Posterior cingulate gyrus (tissue), 11 donors: Measurements from ENCODE around the gene FOXB2.
"Not testable (repeated sequence)": the region's sequence is repeated elsewhere in the genome, so short reads cannot be mapped to it uniquely, and the experiment has no call there.

Experiments
- DNase-seq, 10 donors: peaks; one replicate each; pipeline versions ENCODE4 v3.0.0 to v3.0.0-alpha.2; 2020 to 2021; ENCODE audit warnings: mixed read lengths in 3 of 10
- intact Hi-C: fragments of 100-400 bp; cut with DNase I; formaldehyde crosslinking; loops from one replicate; pipeline ENCODE4 v1.15.1; 2023

Gene FOXB2

DNA sequence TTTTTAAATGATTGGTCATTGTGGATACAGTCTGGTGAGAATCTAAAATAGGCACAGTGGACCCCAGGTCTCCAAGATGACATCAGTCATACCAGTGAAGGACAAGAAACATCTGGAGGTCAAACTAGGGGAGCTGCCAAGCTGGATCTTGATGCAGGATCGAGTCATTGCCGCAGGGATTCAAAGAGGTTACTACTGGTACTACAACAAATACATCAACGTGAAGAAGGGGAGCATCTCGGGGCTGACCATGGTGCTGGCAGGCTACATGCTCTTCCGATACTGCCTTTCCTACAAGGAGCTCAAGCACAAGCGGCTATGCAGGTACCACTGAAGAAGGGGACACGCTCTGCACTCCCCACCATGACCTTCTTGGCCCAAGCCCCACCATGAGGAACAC, 20.9 kb downstream of the FOXB2 start:
- no peak for DNase-seq
- intact Hi-C loops = no loop called here

DNA sequence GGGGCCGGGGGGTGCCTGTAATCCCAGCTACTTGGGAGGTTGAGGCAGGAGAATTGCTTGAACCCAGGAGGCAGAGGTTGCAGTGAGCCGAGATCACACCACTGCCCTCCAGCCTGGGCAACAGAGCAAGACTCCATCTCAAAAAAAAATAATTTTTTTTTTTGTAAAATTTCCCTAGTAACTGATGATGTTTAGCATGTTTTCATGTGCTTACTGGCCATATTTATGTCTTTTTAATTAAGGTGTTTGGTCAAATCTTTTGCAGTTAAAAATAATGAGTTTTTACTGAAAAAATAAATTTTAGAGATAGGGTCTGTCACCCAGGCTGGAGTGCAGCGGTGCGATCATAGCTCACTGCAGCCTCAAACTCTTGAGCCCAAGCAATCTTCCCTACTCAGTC, 24.3 kb downstream of the FOXB2 start:
- intact Hi-C loops, DNase-seq: not testable (repeated sequence)

DNA sequence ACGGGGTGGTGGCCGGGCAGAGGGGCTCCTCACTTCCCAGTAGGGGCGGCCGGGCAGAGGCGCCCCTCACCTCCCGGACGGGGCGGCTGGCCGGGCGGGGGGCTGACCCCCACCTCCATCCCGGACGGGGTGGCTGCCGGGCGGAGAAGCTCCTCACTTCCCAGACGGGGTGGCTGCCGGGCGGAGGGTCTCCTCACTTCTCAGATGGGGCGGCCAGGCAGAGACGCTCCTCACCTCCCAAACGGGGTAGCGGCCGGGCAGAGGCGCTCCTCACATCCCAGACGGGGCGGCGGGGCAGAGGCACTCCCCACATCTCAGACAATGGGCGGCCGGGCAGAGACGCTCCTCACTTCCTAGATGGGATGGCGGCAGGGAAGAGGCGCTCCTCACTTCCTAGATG, 41.2 kb downstream of the FOXB2 start:
- intact Hi-C loops = not testable (repeated sequence)
- peak in 1 of 10 donors; percentile 36 for DNase-seq

DNA sequence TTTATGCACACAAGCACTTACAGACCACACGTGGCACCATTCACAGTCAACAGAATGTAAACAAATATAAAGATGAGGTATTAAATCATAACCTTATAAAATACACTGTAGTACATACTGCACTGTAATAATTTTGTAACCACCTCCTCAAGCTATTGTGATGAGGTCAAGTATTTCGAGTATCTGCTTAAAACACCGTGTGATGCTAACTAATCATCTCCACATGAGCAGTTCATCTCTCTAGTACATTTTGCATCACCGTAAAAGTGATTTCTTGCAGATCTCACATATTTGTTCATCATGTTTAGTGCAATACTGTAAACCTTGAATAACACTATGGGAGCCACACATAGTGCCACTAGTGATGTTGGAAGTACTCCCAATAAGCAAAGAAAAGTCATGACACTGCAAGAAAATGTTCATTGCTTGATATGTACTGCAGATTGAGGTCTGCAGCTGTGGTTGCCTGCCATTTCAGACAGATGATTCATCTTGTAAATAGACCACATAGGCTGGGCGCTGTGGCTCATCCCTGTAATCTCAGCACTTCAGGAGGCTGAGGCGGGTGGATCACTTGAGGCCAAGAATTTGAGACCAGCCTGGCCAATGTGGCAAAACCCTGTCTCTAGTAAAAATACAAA, 44.3 kb downstream of the FOXB2 start:
- intact Hi-C loops = no loop called here
- peak in 1 of 10 donors; percentile 34 for DNase-seq

DNA sequence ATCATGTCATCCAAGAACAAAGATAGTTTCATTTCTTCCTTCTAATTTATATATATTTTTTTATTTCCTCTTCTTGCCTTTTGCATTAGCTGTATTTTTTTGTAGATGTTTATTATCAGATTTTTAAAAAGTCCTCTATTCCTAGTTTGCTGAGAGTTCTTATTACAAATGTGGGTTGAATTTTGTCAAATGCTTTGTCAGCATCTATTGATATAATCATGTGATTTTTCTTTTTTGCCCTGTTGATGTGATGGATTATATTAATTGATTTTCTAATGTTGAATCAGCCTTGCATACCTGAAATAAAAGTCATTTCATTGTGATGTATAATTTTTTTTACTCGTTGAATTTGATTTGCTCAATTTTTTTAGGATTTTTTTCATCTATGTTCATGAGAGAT, 46.9 kb downstream of the FOXB2 start:
- DNase-seq = no peak
- intact Hi-C loops = no loop called here
